Thyroid gland (tissue), 4 donors: Measurements from ENCODE around the gene TH. TPM values are rescaled to one million over a fixed set of nuclear protein-coding genes. Genes with fewer than 3 reads are reported as not detected.
A peak's percentile ranks its signal among the peaks of the same experiment; 100 is the strongest.

Experiments
- DNase-seq, 2 donors: peaks; one replicate each; pipeline ENCODE4 v3.0.0-alpha.2; 2019
- H3K27ac ChIP-seq, 3 donors: fragments of 200-600 bp; sonication (generic); 1 replicate in 2 of 3; 2 replicates in 1 of 3; pipeline ENCODE4 v1.5.1; 2016 to 2019; ENCODE audit warnings: mild to moderate bottlenecking in 1 of 3, moderate library complexity in 1 of 3
- H3K27me3 ChIP-seq: fragments of 200-600 bp; sonication (generic); one replicate; pipeline ENCODE4 v1.5.1; 2019
- H3K36me3 ChIP-seq, 2 donors: fragments of 200-600 bp; sonication (generic); one replicate each; pipeline ENCODE4 v1.5.1; 2016 to 2019
- H3K4me1 ChIP-seq, 2 donors: fragments of 200-600 bp; sonication (generic); one replicate each; pipeline ENCODE4 v1.5.1; 2017 to 2019
- H3K4me3 ChIP-seq, 3 donors: fragments of 200-600 bp; sonication (generic); replicated peaks in 1 of 3; 1 replicate in 2 of 3; 2 replicates in 1 of 3; pipeline ENCODE4 v1.5.1; 2016; ENCODE audit warnings: mild to moderate bottlenecking in 1 of 3
- H3K9me3 ChIP-seq: fragments of 200-600 bp; sonication (generic); one replicate; pipeline ENCODE4 v1.5.1; 2017
- POLR2A ChIP-seq, 2 donors: fragments of 450-650 bp; IDR thresholded peaks; one replicate each; pipeline ENCODE4 v1.6.1; 2017; ENCODE audit warnings: antibody characterized with exemption in 2 of 2, mild to moderate bottlenecking in 2 of 2, moderate library complexity in 1 of 2
- WGBS, 2 donors: methylation state at CpG; one replicate each; pipeline ENCODE4 v1.1.5; 2017; 5-methylcytosine and 5-hydroxymethylcytosine counted together
- intact Hi-C: fragments of 100-400 bp; cut with DNase I; formaldehyde crosslinking; loops from one replicate; pipeline ENCODE4 v1.15.1; 2023
- total RNA-seq, 4 donors: library from RNA; depleted of rRNA; stranded (reverse); fragments of >200 nt; gene quantifications; one replicate each; pipeline ENCODE4 v1.2.3, GENCODE V29; 2016
- TF ChIP-seq, protein P1 (sequence below), 6 experiments: fragments of 200-600 bp in 3 of 6; fragments of 450-650 bp in 3 of 6; sonication (generic) in 3 of 6; IDR thresholded peaks; one replicate each; pipeline ENCODE4 v1.5.1; 2016 to 2019; ENCODE audit warnings: antibody characterized with exemption in 6 of 6, mild to moderate bottlenecking in 2 of 6, inconsistent platforms in 1 of 6, moderate library complexity in 1 of 6

Gene TH
- total RNA-seq, 4 donors from 2014 or later = not detected

DNA sequence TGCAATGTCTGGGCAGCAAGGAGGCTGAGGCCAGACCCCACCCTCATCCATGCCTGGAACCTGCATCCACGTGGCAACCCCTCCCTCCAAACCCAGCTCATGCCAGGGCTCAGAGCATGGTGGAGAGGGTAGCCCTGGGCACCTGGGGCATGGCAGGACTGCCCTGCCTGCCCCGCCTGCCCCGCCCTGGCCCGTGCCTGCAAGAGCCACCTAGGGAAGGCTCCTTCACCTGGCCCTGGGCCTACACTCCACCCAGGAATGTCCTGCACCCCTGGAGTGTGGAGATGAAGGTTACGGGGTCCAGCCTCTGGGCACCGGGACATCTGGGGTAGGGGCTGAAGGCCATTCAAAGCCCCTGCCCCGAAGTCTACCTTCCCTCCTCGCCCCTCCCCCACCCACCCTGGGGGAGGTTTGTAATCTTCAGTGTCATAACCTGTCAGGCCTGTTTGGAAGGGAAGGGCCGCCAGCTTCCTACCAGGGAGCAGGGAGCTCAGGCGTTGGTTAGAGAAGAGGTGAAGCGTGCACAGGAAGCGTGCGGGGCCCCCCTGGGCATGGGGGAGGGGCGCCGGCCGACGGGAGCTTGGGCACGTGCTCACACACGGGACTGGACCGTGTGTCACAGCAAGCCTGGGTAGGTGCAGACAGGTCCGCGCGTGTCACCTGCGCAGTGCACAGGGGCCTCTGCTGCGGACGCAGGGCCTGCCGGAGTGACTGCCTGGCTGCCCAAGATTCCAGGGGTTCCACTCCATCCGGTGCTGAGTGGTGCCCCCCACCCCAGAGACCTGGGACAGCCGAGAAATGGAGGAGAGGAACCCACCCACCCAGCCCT, 30.7 kb upstream of the TH start:
- WGBS, 2 donors = 30 to 43% methylated on average over 4 to 20 of the region's 29 CpGs
- DNase-seq = peak; percentile 92 to 93
- no peaks in the 10 kb centered on the region for H3K27me3 ChIP-seq
- intact Hi-C loops = loop anchor here (10.0 kb wide), 1 partner anchor 323 kb away; no protein-coding TSS in a partner anchor
- no peak overlapping the region for H3K4me3 ChIP-seq
- TF ChIP-seq, protein P1, sequence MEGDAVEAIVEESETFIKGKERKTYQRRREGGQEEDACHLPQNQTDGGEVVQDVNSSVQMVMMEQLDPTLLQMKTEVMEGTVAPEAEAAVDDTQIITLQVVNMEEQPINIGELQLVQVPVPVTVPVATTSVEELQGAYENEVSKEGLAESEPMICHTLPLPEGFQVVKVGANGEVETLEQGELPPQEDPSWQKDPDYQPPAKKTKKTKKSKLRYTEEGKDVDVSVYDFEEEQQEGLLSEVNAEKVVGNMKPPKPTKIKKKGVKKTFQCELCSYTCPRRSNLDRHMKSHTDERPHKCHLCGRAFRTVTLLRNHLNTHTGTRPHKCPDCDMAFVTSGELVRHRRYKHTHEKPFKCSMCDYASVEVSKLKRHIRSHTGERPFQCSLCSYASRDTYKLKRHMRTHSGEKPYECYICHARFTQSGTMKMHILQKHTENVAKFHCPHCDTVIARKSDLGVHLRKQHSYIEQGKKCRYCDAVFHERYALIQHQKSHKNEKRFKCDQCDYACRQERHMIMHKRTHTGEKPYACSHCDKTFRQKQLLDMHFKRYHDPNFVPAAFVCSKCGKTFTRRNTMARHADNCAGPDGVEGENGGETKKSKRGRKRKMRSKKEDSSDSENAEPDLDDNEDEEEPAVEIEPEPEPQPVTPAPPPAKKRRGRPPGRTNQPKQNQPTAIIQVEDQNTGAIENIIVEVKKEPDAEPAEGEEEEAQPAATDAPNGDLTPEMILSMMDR (IDR thresholded peaks at IDR 0.05) = no peak
- peak in 1 of 2 donors; percentile 20 for TF ChIP-seq POLR2A (IDR thresholded peaks at IDR 0.05)
- peak overlapping the region; percentile 67 to 73 (median 71) for H3K27ac ChIP-seq
- no peaks in the 10 kb centered on the region for H3K9me3 ChIP-seq
- H3K36me3 ChIP-seq = no peaks in the 10 kb centered on the region
- peaks cover 7 to 20% of the 10 kb centered on the region in 2 donors for H3K4me1 ChIP-seq

GRCh38 chr11:2201542-2201941, 29.9 kb upstream of the TH start:
- intact Hi-C loops = loop anchor here (10.0 kb wide), 1 partner anchor 323 kb away; no protein-coding TSS in a partner anchor
- no peak for TF ChIP-seq POLR2A (IDR thresholded peaks at IDR 0.05)
- TF ChIP-seq, protein P1 (IDR thresholded peaks at IDR 0.05) = no peak
- peak overlapping the region in 2 of 3 donors; percentile 67 to 73 for H3K27ac ChIP-seq
- H3K36me3 ChIP-seq = no peaks in the 10 kb centered on the region
- H3K4me3 ChIP-seq = no peak overlapping the region
- DNase-seq = no peak
- 50 to 100% methylated on average over 1 to 2 of the region's 2 CpGs for WGBS, 2 donors
- no peaks in the 10 kb centered on the region for H3K9me3 ChIP-seq
- no peaks in the 10 kb centered on the region for H3K27me3 ChIP-seq
- H3K4me1 ChIP-seq = peaks cover 7 to 20% of the 10 kb centered on the region in 2 donors

DNA sequence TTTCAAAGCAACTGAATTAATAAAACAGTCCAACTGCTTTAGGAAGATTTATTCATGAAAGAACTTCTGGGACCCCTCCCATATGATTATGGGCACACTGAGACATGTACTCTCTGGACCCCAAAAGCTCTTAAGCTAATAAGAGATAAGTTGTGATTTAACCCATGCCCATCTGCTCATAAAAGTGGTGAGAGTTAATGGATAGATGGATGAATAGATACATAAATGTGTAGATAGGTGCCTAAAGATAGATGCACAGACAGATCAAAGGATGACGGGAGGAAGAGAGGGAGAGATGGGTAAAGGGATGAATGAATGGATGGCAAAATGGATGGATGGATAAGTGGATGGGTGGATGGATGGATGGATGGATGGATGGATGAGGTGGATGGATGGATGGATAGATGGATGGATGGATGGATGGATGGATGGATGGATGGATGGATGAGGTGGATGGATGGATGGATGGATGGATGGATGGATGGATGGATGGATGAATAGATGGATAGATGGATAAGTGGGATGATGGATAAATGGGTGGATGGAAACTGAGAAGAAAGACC, 29.4 kb upstream of the TH start:
- no peak for DNase-seq
- H3K4me3 ChIP-seq = no peak overlapping the region
- WGBS, 2 donors = 95 to 98% methylated on average over 1 of the region's 1 CpG
- intact Hi-C loops = loop anchor here (10.0 kb wide), 1 partner anchor 324 kb away; no protein-coding TSS in a partner anchor
- peaks cover 7 to 20% of the 10 kb centered on the region in 2 donors for H3K4me1 ChIP-seq
- no peaks in the 10 kb centered on the region for H3K27me3 ChIP-seq
- no peak overlapping the region for H3K27ac ChIP-seq
- no peak for TF ChIP-seq POLR2A (IDR thresholded peaks at IDR 0.05)
- TF ChIP-seq, protein P1 (IDR thresholded peaks at IDR 0.05) = no peak
- no peaks in the 10 kb centered on the region for H3K36me3 ChIP-seq
- H3K9me3 ChIP-seq = no peaks in the 10 kb centered on the region

DNA sequence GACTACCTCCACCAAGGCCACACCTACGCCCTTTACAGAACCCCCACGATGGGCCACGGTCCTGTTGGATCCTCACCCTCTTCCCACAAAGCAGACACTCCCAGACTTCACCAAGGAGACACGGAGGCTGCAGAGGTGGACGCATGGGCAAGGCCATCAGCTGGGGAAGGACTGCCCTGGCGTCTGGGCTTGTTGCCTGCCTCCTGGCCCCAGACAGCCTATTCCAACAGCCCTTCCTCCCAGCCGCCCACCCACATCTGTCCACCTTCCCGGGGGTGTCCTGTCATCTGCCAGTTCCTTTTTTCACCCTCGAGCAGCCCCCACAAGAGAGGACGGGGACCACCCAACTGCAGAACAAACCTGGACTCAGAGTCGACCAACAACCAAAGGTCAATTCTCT, 28.9 kb upstream of the TH start:
- intact Hi-C loops = loop anchor here (10.0 kb wide), 1 partner anchor 324 kb away; no protein-coding TSS in a partner anchor
- Histone ChIP-seq H3K27ac (no peak overlapping the region), H3K36me3 (no peaks in the 10 kb centered on the region), H3K4me1 (peaks cover 7 to 20% of the 10 kb centered on the region in 2 donors), H3K9me3 (no peaks in the 10 kb centered on the region), H3K27me3 (no peaks in the 10 kb centered on the region), H3K4me3 (no peak overlapping the region)
- DNase-seq = no peak
- no peak for TF ChIP-seq POLR2A (IDR thresholded peaks at IDR 0.05)
- TF ChIP-seq, protein P1 (IDR thresholded peaks at IDR 0.05) = no peak
- WGBS, 2 donors = 90 to 93% methylated on average over 9 to 11 of the region's 11 CpGs
